GM20431 (cell line): ENCODE measurements around the gene TMEM200C.
"Not testable (repeated sequence)": the region's sequence is repeated elsewhere in the genome, so short reads cannot be mapped to it uniquely, and the experiment has no call there.

Source experiments
- in situ Hi-C: fragments of 300-500 bp; cut with MseI, MboI; formaldehyde crosslinking; loops from one replicate; pipeline ENCODE4 v1.15.0; 2020; ENCODE audit warnings: low sequenced_read_pairs; ENCODE audit not compliant: unreplicated experiment

The TMEM200C gene

DNA sequence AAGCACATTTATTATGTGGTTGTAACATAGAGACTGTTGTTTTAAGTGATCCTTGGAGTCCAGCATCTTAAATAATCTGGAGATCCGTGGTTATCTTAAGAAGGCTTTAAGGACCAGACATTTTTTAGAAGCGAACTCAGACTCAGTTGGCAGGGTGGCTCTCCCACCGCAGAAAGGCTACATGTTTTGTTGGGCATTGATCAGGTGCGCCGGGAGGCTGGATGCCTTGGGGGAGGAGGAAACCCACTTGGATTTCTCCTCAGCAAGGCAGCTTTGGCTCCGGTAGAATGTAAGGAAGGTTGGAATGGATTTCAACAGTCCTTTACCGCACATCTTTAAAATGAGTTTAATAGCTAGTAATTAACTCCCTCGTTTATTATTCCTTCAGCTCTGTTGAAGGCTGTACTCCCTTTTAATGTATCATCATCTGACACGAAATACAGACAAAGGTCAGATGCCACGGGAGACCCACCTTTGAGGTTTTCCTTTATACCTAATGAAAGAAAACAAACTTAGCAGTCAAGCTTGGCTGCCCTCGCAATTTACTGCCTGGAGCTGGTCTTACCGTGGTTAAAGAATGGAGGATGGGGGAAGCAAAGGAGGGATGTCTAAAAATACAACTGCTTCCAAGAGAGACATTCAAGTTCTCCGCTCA, 1.2 kb downstream of the TMEM200C start:
- in situ Hi-C loops, result loop anchor here (25.0 kb wide), 1 partner anchor 618 kb away; no protein-coding TSS in a partner anchor

DNA sequence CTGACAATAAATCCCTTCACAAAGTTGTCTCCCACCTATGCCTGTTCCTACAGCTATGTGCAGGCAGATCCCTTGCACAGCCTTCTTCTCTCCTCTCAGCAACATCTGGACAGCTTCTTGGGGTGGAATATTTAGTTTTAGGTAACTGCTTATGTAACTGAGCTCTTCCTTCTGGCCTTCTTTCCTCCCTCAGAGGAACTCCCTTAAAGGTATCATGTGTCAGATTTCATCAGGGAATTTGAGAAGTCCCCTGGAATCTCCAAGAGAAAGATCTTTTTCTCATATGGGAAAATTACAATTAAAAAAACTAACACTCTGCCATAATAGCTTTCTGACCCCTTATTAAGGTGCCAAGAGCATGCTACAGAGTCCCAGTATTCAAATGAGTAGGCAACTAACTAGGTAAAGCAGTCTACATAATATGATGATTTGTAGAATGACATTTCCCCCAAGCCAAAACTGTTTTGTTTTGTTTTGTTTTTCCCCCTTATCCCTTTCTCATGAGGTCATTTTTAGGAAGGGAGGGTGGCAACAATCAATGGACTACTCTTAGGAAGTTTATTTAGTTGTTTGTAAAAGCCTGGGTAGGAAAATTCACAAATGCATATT, 2.4 kb downstream of the TMEM200C start:
- in situ Hi-C loops, result loop anchor here (25.0 kb wide), 1 partner anchor 619 kb away; no protein-coding TSS in a partner anchor

DNA sequence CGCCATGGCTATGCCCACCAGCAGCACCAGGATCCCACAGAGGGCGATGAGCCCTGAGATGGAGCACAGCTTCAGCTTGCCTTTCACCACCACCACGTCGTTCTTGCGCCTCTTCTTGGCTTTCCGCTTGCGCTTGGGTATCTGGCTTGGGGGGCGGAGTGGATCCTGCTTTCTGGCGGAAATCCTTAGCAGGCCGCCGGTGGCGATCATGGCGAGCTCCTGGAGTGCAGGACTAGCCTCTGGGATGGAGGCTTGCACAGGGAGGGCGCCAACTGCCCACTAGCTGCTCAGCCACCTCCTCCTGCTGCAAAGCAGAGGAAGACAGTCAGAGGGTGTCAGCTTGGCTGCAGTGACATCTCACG, 3.5 kb downstream of the TMEM200C start:
- in situ Hi-C loops, result loop anchor here (25.0 kb wide), 1 partner anchor 620 kb away; no protein-coding TSS in a partner anchor

DNA sequence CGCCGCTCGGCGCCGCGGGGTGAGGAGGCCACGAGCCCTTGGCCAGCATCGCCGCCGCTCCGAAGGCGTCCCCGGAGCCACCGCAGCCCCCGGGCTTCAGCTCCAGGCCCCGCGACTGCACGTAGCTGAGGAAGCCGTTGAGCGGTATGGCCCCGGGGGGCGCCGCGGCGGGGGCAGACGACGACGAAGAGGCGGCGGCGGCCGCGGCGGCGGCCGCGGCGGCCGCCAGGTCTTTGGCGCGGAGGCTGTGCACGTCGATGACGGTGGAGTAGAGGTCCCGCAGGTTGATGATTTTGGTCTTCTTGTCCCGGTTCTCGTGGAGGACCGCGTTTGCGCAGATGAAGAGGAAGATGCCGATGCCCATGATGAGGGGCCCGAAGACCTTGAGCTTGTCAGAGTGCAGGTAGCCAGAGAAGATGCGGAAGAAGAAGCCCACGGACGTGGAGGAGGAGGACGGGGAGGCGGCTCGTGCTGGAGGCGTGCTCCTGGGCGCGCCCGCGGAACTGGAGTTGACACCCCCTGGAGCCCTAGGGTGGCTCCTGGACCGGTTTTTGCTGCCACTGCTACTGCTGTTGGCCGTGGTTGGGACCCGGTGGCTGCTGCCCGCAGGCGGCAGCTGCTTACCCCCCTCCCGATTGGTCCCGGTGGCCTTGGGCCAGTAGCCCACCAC, 4.0 kb downstream of the TMEM200C start:
- in situ Hi-C loops, result loop anchor here (25.0 kb wide), 1 partner anchor 621 kb away; no protein-coding TSS in a partner anchor

DNA sequence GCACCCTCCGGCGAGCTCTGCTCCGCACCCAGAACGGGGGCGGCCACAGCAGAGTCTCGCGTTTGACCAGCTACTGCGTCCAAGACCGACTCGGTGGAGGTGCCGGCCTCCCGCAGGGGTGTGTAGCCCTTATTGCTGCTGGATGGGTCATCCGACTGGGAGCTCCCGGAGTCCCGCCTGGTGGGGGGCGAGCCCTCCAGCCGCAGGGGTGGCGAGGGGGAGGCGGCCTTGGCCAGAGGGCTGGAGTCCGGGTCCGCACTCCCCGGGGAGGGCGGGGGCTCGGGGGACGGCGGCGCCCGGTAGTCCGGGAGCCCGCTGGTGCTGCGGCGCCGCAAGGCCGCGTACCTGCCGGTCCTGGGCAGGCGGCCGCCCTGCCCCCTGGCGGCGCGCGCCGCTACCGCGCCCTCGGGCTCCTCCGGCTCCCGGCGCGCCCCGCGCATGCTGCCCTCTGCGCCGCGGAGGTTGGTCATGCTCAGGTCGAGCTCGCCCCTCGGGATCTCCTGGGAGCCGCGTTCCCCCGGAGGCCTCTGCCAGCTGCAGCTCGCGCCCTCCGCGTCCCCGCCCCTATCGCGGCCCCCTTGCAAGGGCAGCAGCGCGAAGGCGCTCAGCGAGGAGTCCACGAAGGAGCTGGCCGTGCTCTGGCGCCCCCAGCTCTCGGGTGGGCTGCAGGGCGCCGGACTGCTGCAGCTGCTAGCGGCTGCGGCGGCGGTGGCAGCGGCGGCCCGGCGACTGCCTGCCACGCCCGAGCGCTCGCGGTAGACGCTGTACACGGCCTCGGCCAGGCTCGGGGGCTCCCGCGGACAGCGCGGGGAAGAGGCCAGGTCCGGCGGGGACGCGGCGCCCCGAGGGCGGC, 4.8 kb downstream of the TMEM200C start:
- in situ Hi-C loops, result loop anchor here (25.0 kb wide), 1 partner anchor 622 kb away; no protein-coding TSS in a partner anchor

DNA sequence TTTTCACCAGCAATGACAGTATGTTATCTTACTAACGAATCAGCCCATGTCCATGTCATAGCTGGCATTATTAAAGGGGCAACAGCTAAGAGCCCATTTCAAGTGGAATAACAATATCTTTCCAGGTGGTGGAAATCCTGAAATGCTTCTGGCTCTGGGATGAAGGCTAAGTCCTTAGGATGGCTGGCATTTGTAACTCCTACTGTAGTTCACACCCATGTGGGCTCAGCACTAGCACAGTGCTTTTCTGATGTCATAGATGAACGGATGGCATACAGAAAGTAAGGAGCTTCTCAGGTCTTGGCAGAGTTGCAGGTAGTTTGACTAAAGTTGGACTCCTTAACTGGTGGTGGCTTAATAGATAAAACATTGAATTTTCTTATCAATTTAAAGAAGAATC, 10.0 kb downstream of the TMEM200C start:
- in situ Hi-C loops, result loop anchor here (25.0 kb wide), 1 partner anchor 627 kb away; no protein-coding TSS in a partner anchor

DNA sequence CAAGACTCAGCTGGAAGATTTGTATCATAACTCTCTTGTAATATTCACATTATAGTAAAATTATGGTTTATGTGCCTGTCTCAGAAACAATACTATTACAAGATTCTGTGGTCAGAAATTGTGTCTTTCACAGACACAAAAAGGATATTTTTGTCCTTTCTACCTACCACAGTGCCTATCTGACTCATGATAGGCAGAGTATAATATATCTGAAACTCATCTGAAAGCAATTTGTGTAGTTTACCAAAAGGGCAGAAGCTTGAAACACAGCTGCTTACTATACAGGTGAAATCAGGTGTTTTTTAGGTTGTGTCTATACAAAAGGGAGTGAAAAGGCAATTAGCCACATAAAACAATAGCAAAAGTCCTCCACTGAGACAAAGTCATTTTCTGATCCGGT, 10.9 kb downstream of the TMEM200C start:
- in situ Hi-C loops, result loop anchor here (25.0 kb wide), 1 partner anchor 628 kb away; no protein-coding TSS in a partner anchor

DNA sequence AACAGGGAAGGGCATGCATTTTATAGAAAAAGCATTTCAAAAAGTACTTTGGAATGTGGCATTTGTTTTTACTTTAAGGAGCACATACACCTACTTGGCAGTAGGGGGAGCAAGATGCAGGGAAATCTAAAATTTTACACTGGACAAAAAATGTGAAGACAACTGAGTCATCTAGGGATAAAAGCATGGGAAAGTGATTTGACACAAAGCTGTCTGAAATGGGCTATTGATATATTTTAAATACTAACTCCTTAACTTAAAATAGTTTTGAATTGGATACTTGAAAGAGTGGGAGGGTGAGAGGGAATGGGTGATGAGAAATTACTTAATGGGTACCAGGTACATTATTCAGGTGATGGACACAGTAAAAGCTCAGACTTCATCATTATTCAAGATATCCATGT, 15.8 kb downstream of the TMEM200C start:
- in situ Hi-C loops, result loop anchor here (25.0 kb wide), 1 partner anchor 633 kb away; no protein-coding TSS in a partner anchor

DNA sequence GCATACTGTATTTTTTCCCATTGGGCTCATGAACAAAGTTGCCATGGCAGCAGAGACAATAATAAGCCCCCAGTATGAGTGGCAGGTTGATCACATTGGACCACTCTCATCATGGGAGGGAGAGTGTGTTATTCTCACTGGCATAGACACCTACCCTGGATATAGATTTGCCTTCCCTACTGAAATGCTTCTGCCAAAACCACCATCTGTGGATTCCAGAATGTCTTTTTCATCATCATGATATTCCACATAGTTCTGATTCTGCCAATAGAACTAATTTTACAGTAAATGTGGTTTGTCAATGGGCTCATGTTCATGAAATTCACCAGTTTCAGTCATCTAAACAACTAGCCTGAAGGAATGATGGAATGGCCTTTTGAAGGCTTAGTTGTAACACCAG, 18.4 kb downstream of the TMEM200C start:
- in situ Hi-C loops, result loop anchor here (25.0 kb wide), 1 partner anchor 635 kb away; no protein-coding TSS in a partner anchor

DNA sequence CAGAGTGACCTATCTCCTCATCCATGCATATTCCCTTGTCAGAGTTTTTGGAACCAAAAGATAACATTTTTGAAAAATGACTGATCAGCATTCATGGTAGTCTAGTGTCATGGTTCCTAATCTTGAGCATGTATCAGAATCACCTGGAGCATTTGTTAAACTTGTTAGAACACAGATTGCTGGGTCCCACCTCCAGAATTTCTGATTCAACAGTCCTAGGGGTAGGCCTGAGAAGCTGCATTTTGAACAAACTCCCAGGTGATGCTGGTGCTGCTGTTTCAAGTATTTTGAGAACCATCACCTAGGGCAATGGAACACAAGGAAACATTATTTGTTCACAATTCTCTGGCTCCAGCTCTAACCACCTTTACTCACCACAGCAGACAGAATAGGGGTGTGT, 21.0 kb downstream of the TMEM200C start:
- in situ Hi-C loops, result no loop called here

DNA sequence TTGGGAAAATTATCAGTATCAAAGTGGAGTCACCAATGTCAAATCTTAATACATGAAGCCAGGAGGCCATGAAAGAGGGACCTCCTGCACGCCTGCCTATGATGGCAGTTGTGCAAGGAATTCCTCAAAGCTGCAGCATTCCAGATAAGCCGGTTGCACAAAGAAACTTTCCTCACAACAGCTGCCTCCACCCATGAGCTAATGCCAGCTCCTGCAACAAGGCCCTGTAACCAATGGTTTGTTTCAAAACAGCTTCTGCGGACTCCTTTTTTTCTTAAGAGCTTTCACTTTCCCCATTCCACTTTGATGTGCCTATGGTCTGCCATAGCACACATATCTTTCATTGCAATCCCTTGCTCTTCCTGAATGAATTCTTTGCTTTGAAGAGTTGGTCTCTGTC, 22.4 kb downstream of the TMEM200C start:
- in situ Hi-C loops, result no loop called here

DNA sequence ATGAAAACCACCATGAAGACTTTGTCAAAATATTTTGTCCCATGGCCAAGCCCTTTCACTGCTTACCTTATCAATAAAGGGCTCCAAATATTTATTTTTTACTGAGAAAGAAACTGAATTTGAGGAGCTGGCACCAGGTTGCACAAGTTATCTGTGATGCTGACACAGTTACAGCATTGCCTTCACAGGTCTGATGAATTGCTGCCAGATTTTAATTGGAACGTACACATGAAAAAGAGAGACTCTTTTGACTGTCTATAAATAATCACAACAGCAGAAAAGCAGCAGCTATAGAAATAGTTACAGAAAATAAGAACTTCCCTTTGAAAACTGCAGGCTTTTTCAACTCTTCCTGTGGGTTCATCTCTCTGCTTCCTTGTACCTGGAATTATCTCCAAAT, 23.9 kb downstream of the TMEM200C start:
- in situ Hi-C loops, result no loop called here

DNA sequence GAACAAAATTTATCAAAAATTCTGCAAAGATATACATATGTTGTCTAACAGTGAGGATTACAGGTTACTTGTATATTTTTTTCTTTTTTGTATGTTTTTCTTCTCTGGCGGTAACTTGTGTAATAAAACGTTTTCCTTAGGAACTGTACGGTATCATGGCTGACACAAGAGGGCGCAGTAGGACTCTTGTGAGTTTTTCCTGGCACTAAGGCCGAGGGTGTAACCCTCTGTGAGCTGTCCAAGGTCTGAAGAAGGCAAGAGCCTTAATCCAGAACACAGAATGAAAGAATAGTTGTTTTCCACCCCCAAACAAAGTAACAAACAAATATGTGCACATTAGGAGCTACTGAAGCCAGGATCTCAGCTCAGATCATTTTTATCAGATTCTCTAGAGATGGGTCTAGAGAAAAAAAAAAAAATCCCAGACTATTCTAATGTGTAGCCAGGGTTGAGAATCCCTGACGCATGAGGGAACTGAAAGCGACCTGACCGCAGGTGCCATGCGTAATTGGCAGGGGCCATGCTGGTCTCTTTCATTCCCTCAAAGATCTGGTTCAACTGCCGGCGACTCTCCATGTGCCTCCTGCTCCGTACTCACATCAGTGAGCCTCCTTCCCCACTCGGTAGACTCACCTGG, 27.0 kb downstream of the TMEM200C start:
- in situ Hi-C loops, result no loop called here

DNA sequence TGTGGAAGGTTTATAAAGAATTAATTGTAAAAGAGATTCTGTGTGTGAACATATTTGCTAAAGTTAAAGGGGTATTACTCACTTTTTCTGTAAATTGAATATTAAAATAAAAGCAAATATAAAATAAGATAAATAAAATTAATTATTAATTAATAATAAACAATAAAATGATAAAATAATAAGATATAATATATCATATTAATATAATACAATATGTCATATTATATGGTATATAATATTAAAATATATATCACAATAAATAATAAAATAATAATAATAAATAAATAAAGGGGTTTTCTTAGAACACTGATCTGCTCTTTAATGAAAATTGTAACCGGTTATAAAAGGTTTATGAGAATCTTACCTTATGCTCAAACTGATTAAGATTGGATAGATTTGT, 29.8 kb downstream of the TMEM200C start:
- in situ Hi-C loops, result no loop called here

DNA sequence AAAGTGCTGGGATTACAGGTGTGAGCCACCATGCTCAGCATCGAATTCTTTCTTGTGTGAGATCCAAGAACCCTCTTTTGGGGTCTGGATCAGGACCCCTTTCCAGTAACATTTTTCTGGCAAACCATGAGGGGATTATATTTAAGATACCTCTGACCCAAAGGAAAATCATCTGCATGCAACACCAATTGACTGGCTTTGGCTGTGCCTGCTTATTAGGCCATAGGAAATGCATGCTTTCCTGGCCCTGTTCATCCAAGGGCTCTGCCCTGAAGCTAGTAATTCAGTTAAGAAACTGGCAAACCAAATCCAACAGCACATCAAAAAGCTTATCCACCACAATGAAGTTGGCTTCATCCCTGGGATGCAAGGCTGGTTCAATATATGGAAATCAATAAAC, 33.2 kb downstream of the TMEM200C start:
- in situ Hi-C loops, result not testable (repeated sequence)

DNA sequence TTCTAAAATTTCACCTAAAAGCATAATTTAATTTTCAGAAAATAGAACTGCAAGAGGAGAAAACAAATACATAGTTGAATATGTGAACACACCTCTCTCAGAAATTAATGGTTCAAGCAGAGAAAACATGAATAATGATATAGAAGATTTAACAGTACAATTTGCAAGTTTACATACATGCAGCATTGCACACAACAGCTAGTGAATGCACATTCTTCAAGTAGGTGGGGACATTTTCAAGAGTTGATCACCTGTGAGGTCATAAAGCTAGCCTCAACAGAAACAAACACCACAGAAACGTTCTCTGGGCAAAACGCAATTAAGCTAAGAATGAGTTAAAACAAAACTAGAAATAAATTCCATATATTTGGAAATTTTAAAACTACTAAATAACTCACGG, 38.1 kb downstream of the TMEM200C start:
- in situ Hi-C loops, result no loop called here

DNA sequence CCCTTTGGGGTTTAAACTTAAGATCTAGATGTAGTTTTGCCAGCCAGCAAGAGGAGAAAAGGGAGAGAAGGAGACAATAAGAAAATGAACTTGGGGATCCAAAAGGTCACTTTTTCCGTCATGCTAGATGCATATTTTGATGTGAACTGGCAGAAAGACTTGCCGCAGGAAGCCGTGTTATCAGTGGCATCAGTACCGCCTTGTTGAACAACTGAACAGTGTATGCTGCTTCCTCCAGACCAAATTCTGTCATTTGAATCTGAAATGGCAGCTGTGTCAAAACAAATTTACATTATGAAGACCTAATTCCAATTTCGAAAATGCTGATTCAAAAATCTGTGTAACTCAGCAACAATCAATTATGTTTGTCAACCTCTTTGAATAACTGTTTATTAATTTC, 42.1 kb downstream of the TMEM200C start:
- in situ Hi-C loops, result no loop called here

DNA sequence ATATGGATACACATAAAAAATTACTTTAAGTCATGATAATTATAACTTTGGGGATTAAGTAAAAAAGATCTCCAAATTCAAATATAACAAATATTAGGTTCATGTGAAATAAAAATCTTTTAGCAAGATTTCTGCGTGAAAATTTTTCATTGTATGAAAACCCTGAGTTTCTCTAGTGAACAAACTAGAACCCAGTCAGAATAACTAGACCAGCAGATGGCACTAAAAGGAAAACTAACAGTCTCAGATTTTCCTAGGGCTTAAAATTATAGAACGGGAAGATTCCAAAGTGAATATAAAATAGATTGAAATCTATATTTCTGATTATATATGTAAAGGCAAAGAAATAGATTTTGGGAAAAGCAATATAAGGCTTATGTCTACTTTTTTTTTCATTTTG, 43.3 kb downstream of the TMEM200C start:
- in situ Hi-C loops, result no loop called here

DNA sequence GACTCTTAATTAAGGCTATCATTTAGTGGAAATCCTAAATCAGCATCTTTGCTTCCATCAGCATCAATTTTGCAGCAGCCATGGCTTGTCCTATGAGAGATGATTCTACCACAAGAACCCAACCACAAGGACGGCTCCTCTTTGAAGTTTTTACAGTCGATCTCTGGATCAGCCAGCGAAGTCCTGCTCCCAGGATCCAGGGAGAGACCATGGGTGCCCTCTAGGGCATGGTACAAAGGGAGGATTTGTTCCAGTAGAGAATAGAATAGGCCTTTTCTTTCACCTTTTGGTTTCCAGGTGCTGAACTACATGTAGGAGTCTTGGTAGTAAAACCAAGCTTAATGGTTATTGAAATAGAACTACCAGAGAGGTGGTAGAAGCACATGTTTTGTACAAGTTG, 52.7 kb downstream of the TMEM200C start:
- in situ Hi-C loops, result no loop called here

DNA sequence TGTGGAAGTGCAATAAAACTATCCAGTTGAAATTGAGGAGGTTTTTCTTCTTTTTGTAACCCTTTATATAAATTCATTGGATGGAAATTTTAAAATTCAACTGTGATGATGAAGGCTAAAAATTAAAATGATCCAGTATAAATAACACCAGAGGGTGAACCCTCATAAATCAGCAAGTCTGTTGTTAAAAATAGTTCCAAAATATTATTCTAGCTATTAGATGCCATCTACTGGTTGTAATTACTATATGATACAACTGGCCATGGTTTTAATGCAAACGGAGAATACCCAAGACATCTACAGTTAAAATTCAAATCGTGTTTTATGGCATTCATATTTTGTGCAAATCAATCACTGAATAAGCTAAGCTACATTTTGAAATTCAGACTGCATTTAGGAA, 53.8 kb downstream of the TMEM200C start:
- in situ Hi-C loops, result no loop called here
